ENCODE measurements around the gene LRP1B.
"Not testable (repeated sequence)": the region's sequence is repeated elsewhere in the genome, so short reads cannot be mapped to it uniquely, and the experiment has no call there.

The LRP1B gene

DNA sequence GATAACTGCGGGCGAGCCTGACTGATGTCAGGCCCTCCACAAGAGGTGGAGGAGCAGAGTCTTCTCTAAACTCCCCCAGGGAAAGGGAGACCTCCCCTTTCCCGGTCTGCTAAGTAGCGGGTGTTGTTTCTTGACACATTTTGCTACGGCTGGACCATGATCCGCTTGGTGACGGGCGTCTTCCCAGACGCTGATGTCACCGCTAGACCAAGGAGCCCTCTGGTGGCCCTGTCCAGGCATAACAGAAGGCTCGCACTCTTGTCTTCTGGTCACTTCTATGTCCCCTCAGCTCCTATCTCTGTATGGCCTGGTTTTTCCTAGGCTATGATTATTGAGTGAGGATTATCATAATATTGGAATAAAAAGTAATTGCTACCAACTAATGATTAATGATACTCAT, 1166.5 kb downstream of the LRP1B start:
- not testable (repeated sequence) for DNase-seq

DNA sequence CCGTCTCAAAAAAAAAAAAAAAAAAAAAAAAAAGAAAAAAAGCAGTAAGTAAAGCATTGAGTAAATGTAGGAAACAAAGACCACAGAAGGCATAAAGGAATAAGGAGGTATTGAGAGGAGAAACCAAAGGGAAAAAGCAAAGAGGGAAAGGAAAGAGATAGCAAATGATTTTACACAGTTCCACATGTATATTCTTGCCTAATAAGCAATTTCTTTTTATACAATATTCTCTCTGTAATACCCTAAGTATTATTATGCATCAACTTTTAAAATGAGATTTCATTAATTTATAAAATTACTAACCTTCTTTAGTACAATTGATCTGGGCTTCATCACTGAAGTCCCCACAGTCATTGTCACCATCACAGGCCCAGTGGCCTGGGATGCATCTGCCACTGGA, 1180.9 kb downstream of the LRP1B start:
- no peak for DNase-seq

DNA sequence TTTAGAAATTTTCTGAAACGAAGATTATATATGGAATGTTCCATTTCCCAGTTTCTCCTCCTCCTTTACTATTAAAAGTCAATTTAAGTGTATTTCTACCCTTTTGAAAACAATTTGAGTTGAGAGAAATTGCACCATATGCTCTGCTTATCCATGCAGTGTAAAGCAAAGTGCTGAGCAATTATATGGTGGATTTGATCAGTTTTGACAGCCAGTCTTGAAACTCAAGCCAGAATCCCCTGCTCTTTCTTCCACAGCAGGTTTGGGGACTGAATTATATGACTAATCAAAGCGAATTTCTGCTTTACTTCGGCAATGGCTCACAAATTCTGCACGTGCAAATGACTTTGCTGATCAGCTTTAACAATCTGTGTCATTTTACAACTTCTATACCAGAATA, 1183.6 kb downstream of the LRP1B start:
- DNase-seq: no peak

DNA sequence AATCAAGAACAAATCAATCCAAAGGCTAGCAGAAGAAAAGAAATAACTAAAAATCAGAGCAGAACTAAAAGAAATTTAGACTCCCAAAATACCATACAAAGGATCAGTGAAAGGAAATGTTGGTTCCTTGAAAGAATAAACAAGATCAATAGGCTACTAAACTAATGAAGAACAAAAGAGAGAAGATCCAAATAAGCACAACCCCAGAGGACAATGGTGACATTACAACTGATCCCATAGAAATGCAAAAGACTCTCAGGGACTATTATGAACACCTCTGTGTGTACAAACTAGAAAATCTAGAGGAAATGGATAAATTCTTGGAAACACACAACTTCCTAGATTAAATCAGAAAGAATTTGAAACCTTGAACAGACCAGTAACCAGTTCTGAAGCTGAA, 1186.9 kb downstream of the LRP1B start:
- no peak for DNase-seq

DNA sequence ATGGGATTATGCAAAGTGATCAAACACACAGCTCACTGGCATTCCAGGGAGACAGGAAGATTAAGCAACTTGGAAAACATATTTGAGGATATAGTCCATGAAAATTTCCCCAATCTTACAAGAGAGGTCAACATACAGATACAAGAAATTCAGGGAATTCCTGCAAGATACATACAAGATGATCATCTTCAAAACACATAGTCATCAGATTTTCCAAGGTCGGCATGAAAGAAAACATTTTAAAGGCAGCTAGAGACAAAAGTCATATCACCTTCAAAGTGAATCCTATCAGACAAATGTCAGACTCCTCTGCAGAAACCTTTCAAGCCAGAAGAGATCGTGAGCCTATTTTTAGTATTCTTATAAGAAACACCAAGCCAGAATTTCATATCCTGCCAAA, 1188.5 kb downstream of the LRP1B start:
- DNase-seq: no peak

DNA sequence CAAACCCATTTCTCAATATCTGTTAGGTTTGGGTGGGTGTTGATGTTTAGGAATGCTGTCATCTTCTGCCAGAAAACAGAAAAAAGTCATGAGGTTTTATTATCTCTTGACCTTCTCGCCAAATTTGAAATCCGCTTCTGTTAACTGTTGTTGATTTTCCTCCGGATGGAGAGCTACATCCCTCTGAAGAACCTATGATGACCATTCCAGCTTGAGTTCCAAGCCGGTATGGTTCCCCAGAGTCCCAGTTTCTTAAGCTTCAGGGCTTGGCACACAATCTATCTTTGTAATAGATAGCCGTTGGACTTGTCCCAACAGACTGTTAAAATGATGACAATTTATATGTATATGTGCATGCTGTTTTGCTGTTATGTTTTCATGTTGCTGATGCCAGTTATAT, 1201.0 kb downstream of the LRP1B start:
- no peak for DNase-seq

DNA sequence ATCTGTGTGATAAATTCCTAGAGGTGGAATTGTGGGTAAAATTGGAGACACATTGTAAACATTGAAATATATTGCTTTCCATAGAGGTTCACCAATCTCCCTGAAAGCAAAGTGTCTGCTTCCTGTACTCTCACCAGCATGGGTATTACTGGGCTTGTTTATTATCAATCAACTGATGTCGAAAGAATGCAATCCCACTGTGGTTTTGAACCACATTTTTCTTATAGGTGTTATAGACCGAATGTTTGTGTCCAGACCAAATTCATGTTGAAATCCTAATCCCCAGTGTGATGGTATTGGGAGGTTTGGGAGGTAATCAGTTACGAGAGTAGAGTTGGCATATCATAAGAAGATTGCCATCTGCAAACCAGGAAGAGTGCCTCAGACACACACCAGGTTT, 1212.4 kb downstream of the LRP1B start:
- no peak for DNase-seq

DNA sequence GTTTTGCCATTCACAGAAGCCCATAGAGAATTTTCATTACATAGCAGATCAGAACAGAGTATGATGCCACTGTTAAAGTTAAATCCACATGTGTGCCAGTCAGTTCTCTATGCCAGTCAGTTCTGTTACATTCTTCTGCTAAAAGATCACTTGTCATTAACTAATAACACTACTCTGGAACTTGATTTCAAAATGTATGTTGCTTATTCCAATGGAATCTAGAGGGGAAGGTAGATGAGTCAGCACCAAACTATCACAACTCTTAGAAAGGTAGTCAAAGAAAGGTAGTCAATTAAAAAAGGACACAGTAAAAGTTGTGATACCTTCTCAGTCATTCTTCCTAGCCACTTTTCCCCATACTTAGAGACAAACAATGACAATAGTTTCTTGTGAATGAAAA, 1214.4 kb downstream of the LRP1B start:
- DNase-seq: no peak

DNA sequence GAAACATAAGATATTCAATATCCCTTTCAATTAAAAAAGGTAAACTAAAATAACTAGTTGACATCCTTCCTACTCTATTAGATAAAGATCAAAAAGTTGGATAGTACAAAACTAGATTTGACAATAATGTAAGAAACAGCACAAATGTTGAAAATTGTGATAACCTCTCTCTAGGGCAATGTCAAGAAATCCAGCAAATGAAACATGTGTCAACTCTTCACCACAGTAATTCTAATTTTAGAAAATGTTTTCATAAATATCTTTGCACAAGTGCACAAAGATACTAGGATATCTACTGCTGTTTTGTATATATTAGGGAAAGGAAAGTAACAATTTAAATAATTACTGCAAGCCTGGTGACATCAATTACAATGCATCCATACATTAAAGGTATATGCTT, 1220.1 kb downstream of the LRP1B start:
- DNase-seq: no peak

DNA sequence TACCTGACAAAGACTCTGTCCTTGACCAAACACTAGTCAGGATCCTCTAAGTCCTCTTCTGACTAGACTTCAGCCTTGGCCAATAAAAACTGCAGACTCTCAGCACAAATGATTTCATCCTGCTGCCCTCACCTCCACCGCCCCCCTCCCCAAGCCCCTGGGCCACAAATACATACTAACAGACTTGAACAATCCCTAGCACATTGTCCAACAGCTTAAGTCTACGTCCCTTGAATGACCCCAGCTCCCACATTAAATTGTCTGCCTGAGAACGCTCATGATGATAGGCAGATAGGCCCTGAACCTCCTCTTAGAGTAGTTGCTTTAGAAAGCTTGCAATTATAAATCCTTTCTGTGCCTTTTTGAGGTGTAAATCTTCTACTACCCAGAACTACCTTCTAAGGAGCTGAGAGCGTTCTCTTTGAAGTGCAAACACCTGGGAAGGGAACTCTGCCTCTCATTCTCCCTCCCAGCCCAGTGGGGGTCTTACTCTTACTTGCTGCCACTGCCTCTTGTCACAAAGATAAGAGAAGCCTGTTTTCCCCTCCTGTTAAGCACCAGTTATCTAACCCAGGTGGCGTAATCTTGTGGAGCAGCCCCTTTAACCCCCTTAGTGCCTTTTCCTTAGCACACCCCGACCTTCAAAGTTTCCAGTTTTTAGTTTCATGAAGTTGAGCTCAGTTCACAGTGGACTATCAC, 1225.6 kb downstream of the LRP1B start:
- no peak for DNase-seq

DNA sequence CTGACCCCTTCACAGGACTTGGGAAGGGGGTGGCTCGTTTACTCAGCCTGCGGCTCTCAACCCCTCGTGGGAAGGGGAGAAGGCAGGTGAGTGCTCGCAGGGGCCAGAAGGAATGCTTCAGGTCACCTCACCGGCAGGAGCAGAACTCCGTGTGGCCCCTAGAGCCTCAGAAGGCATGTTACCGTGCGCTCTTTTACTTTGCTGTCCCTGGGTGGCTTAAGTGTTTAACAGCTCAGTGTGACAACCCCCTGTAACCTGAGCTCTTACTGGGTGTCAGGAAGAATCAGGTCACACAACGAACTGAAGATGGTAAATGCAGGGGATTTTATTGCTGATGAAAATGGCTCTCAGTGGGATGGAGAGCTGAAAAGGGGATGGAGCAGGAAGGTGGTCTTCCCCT, 1235.4 kb downstream of the LRP1B start:
- DNase-seq: no peak

DNA sequence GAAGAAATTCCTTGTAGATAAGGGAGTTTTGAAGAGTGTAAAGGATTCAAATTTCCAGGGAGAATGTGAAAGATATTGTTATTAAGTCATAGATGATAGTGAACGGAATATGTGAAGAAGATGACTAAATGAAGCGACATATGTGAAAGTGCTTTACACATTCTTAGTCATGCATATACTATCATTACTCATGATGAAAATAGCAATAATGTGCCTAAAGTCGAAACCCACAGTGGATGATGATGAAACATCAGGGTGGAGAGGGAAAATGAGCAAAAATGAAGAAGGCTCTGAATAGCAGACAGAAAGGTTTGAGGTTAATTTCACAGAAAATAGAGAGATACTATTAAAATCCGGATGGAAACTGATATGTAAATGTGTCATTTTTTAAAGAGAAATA, 1237.1 kb downstream of the LRP1B start:
- no peak for DNase-seq

DNA sequence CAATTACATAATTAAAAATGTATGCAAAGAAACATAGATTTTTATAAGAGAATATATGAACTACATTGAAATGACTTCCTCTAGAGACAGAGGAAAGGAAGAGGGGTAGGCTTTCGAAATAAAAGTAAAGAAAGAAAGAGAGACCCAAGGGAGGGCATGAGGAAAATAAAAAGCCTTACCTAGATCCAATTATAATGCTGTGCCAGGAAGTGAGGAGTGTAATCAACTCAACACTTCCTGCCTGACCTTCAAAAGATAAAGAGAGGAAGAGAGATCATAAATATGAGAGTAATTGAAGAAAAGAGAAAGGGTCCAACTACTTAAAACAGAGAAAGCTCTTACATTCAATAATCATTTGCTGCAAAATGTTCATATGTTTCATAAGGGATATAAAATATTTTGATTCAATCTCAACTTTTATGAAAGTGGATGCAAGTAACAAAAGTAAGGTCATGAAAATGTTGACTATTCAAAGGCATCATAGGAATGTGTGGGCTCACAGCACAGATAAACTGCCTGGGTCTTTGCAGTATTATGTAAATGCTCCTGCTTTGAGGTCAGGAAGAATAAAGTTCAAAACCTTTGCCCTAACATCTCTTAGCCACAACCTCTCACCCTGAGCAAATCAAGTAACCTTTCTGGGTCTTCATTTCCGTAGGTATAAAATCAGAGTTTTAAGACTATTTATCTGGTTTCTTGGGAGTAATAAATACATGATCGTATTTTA, 1237.7 kb downstream of the LRP1B start:
- no peak for DNase-seq

DNA sequence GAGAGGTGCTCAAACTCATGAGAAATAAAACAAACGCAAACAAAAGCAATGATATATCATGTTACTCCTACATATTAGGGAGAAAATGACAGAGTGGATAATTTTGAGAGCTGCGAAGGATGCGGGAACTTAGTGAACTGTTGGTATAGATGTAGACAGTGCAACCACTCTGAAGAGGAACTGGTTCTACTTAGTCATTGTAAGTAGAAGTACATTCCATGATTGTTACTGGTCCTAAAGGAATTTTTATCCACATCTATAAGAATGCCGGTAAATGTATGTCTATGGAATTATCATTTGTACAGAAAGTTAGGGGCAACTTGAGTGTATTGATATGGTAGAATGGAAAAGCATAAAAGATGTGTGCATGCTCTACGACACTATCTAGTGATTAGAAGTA, 1238.4 kb downstream of the LRP1B start:
- no peak for DNase-seq

DNA sequence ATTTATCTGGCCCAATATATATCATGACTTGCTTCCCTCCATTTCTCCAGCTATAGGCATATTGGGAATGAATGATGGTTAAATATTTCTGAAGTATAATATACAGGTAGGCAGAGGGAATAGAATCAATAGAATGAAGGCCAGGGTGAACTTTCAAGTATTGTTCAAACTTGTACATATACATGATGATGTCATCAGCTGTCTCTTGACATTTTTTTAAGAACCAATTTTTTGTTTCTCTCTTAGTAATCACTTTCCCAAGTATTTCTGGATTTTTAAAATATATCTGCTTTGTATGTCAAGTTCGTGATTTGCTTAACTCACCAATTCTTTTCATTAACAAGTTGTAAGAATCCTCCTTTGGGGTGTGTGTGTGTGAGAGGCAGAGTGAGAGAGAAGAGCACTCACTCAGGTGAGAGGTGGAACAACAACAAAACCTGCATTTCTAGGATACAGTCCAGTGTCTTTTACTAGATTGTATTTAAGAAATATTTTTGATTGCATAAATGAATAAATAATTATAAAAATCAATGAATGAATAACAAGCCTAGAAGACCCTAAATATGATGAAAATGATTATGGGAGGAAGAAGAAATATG, 1239.1 kb downstream of the LRP1B start:
- DNase-seq: no peak

DNA sequence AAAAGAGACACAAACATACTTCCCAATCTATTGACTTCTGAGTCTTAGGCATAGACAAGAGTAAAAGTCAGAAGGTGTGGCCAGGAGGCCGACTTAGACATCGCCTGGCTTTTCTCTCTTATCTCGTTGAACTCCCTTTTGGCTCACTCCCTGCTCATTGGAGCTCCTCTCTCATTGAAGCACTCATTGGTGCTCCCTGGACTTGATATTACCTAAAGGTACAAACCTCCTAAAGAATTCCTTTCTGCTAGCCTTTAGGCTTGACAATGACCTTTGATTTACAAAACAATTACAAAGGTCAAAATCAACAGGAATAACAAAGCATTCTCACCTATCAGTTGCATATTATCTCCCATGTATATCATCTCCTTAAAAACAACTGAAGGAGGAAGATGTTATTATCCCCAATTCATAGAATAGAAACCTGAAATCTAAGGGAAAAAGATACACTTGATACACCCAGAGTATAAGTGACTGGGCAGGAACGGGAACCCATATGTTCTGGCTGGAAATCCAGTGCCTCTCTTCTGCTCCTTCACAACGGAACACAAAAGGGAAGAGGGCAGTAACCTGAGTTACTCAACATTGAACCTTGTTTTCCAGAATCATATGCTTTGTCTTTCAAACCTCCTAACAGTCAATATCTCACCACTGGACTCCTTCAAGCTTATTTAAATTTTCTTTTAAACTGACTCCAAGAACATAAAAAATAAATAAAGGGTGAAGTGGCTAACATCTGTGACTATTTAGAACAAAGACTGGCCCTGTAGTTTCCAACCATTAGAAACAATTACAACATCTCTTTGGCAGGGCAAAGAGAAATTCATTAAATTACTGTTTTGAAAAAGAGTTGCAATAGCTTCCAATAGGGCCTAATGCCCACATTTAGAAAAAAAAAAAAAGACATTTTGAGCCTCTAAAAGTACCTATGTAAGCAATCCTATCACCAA, 1247.9 kb downstream of the LRP1B start:
- no peak for DNase-seq

DNA sequence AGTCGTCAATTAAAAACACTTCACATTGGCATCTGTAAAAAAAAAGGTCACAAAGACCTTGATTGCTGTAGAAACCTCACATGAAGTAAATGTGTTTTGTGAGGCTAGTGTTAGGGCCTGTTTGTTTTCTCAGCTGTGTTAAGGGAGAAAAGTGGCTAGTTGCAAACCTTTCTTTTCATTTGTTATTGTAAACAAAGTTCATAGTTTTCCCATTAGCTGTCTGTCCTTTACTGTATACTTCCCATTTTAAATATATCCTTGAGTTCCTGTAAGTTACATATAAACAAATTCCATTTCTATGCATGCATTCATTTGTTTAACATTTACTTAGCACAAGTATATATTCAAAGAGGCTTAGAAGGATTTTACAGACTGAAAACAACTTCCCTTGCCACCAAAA, 1250.2 kb downstream of the LRP1B start:
- no peak for DNase-seq

DNA sequence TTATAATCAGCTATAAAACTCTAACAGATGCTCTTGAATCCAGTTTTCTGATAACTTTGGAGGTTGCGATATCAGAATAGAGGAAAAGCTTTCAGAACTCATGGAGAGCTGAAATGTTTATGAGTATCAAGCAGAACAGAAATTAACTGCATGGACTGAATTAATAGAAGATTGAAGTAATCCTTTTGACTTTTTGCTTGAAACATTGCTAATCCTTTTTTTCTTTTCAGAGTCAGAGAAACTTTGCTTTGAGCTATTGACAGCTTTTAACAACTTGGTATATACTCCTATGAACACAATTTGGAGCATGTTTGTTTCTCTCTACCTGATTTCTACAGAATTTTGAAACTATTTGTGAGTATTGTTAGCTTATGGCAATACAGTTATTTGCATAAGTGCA, 1254.8 kb downstream of the LRP1B start:
- DNase-seq: no peak

DNA sequence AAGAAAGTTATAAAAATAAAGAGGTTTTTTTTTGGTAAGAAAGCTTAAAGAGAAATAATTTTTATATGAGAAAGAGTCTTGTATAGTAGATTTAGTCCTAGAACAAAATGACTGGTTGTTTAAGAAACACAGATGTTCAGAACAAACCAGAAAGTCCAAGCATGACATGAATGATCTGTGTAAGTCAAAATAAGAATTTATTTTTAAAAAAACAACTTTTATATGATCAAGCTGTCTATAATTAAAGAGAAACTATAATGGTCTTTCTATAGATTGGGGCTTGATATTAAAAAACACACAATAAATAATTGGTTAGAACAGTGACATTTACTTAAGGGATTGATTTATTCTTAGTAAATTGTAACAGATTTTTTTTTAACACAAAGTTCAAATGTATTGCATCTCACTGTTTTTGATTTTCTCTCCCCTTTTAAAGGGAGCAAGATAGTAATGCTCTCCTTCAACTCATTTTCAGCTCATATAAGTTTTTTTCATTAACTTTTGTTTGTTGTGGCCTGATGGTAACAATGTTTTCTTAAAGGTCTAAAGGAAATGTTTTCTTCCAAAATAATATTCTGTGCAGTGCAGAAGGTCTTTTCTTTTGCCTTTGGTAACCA, 1256.8 kb downstream of the LRP1B start:
- DNase-seq: no peak

DNA sequence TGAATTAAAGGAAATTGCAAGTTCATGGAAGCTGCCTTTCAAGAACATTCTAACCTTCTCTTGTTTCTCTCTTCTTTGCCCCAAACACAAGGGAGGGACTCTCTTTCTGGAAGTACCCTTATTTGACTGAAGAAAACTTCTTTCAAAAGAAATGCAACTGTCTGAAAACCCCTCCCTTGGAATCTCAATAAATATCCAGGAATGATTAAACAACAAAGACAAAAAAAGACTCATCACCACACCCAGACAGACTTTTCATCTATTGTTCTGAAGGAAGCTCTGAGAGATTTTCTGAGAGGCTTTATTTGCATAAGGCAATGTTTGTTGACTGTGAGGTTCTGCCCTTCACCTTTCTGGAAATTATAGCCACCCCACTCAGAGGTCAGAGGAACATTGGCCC, 1260.9 kb downstream of the LRP1B start:
- no peak for DNase-seq

DNA sequence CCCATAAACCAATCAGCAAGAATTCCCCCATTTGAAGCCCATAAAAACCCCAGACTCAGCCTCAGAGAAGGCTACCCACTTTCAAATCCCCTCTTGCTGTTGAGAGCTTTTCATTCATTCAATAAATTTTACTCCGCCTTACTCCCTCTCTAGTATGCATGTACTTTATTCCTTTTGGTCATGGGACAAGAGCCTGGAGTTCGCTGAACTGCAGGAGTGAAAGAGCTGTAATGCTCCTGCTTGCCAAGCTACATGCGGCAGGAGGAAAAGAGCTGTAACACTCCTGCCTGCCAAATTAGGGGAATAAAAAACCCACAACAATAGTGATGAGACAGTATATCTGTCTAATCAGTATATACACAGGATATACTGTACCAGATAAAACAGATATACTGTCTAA, 1261.7 kb downstream of the LRP1B start:
- no peak for DNase-seq

DNA sequence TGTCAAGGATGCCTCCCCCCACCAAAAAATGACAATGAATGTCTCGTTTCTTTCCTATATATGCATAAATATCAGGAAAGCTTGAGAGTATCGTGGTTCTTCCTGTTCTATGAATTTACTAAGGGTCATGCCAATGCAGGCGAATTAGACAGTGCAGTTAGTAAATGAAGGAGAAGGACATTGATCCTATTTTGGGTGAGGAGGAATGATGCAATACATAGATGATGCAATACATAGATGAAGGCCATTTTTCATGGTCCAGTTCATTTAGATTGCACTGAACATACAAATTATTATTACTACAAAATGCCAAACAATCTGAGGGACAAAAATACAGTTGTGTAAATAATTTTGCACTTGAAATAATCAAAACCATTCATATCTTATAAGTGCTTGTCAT, 1265.0 kb downstream of the LRP1B start:
- no peak for DNase-seq

DNA sequence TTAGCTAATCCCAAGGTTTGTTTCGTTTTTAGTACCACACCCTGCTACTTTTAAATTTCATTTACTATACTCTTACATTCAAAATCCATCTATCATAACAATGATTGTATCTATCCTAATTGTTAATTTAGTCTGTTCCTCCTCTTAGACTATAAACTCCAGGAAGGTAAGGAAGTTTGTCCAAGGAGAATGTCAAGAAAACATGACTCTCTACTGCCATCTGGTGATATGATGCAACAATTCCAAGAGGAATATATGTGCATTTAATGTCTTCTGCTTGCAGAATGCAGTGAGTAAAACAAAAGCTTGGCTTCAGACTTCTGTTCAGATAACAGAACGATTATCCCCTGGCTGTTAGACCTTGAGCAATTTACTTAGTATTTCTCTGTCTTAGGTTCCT, 1267.1 kb downstream of the LRP1B start:
- DNase-seq: no peak

All from activated T-cell treated with anti-CD3 and anti-CD28 coated beads, Interleukin-2, amount 50 U/mL, for 48 hours (primary cell).